GM18526 (cell line): ENCODE data around the gene MGA.

Experiments
- POLR2A ChIP-seq: IDR thresholded peaks from 3 replicates; pipeline ENCODE4 v1.6.1; 2011; ENCODE audit not compliant: insufficient read length; ENCODE audit errors: extremely low read depth

MGA gene

DNA sequence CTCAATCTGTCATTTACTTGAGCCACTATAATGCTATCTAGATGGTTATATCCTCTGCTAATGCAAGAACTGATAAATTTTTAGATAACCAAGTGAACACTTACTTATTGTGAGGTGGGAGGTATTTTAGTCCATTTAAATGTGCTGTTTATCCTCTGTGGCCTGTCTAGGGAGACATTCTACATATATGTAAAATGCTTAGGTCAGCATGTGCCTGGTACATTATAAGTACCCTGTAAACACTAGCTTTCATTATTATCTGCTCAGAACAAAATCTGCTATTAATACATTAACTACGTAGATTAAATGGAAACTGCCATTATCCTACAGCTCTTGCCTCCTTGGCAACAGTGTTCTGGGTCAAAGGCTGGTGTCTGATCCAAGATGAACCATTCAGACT, 72.3 kb downstream of the MGA start:
- TF ChIP-seq POLR2A: no peak

DNA sequence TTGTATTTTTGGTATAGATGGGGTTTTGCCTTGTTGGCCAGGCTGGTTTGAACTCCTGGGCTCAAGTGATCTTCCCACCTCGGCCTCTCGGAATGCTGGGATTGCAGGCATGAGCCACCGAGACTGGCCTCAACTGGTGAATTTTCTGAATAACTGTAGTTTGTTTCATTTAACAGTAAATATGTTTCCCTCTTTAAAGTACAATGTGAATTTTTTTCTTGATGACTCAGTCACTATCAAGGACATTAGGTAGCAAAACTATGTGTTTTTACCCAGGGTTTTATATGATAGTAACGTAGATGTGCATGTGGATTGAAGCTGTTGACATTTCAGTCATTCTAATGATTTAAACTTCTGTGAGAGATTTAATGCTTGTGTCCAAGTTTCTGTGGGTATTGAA, 73.9 kb downstream of the MGA start:
- TF ChIP-seq POLR2A: no peak

DNA sequence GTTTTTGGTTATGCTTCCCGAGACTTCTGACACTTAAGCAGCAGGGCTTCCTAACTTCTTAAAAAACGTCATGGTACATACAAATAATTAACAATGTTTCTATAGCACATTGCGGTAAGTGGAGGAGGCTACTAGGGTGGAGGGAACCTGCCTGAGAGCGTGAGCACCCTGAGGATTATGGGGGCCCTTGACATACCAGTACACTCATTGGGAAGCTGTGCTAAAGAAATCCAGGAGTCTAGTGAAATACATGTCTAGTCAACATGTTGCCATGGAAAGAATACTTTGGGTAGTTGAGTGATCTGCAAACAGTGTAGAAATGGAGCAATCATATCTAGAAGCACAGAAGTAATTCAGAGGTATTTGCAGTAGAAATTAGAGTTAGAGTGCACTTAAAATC, 74.8 kb downstream of the MGA start:
- no peak for TF ChIP-seq POLR2A

DNA sequence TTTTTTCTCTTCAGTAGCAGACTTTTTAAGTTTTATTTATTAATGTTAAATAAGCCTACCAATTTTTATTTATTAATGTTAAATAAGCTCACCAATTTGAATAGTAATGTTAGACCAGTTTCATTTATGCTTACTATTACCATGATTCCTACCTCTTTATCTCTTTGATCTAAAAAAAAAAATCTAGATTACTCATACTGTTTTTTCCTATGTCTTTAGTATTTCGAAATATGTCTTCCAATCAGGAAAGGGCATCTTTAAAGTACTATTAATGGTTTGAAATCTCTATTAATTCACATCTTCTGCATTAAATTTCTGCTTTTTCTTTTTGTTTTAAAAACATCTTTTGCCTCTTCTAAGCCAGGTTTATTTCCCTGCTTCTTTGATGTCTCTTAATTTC, 86.6 kb downstream of the MGA start:
- no peak for TF ChIP-seq POLR2A

DNA sequence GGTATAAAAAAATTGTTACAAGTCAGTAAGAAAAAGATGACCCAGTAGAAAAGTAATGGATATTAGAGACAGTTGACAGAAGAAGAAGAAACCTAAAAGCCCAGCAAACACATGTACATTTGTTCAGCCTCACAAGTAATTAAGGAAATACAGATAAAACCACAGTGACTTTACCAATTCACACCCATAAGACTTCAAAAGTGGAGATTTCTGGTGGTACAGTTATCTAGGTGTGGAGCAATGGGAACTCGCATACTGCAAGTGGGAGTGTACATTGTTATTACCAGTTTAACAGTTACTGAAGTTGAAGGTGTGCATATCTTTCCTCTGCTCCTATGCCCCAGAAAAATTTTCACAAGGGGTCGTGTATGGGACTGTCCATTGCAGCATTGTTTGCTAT, 96.0 kb downstream of the MGA start:
- no peak for TF ChIP-seq POLR2A

DNA sequence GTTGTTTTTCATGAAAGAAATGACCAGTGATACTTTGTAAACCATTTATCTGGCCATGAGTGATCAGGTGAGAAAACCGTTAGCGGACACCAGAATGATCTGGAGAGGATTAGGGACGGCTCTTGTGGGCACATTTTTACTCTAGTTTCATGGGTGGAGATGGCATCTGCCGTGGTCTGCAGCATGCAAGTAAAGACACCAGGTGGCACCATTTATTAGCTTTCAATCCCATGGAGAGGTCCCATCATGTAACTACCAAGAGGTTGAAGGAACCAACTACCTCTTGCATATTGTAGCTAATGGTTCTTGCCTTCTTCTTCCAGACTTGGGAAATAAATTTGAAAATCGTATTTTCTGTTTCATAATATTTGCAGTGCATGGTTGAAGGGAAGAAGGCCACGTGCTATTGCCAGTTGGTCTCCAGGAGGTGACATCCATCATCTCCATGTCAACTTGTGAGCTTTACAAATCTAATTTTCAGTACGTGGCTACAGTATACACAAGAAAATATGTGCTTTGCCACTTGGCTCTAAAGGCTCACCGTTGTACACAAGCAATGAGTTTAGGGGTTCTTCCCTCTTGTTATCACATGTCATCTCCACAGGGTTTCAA, 112.6 kb downstream of the MGA start:
- no peak for TF ChIP-seq POLR2A

DNA sequence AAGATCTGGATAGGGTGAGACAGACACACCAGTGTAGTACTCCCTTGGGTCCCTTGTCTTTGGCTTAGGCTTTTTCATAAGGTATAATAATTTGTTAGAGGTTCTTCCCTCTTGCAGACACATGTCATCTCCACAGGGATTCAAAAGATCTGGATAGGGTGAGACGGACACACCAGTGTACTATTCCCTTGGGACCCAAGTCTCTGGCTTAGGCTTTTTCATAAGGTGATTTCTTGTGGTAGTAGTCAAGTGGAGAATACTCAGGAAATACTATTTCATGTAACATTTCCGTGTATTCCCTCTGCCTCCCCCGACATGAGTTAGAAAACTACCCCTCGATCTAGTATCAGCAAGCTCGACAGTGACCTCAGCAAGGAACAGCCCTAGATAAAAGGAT, 113.1 kb downstream of the MGA start:
- TF ChIP-seq POLR2A: no peak

DNA sequence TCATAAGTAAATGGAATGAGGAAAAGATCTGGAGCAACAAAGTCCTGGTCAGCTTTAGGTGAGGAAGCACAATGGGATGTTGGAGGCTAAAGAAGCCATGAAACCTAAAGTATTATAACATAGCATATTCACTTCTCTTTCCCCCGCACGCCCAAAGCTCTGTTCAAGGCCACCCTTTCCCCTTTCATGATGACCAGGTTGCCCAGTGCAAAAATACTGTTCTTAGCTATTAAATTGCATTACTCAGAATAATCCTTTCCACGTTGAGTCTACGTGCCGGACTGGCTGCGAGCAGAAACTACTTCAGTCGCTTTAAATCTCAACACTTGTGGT, 113.5 kb downstream of the MGA start:
- no peak for TF ChIP-seq POLR2A

DNA sequence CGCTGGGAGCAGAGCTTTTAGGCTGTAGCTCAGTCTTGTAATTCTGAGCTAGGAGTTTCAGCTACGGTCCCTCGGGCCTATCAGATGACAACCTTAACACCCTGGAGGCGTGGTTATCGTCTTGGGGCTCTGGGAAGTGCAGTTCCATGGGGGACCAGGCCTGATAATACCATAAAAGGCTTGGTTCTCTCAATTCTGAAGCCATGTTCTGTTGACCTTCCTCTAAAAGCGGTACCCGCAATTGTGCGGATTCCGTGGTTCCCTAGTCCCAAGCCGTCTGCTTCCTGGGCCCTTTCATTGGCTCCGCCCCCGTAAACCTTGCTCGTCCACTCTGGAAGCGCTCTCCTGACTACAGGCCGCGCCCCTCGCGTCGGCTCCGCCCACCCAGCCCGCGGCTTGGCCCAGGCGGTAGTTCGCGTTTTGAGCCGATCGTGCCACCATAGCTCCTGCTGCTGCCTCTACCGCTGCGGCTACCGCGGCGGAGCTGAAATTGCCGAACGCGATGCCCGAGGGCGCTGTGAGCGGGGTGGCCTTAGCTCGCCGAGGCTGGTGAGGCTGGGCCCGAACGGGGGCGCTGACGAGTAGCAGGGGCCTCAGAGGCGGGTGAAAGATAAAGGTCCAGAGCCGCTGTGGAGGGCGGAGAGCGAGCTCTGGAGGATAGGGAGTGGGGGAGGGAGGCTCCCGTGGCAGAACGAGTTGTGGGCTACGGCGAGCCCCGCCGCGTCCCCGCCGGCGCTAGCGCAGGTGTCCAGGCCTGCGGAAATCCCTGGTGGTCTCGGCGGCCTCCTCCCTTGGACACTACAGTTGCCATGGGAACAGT, 114.1 kb downstream of the MGA start, which contains the start of gene MAPKBP1:
TSS of gene MAPKBP1 (plus strand) at position 423 of the 820 bp plus-strand sequence. CDS start 792 bp downstream, outside the sequence.
- peak; percentile 63 for TF ChIP-seq POLR2A

DNA sequence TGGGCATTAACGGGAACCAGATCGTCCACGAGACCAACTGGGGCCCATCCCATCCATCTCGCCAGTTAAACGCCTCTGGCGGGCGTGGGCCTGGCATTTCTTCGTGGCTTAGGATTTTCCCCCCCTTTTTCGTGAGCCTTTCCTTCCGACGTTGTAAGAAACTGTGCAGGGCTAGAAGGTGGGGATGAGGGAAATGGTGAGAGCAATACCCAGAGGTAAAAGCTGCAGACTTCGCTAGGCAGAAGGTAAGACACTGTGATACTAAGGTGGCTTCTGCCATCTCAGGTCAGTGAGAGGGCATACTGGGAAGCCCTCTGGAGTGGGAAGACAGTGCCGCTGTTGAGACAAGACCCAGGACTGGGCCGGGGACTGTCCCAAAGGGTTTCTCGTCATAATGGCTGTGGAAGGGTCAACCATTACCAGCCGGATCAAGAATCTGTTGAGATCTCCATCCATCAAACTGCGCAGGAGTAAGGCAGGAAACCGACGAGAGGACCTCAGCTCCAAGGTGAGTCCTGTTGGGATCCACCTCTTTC, 114.7 kb downstream of the MGA start:
- TF ChIP-seq POLR2A: no peak

DNA sequence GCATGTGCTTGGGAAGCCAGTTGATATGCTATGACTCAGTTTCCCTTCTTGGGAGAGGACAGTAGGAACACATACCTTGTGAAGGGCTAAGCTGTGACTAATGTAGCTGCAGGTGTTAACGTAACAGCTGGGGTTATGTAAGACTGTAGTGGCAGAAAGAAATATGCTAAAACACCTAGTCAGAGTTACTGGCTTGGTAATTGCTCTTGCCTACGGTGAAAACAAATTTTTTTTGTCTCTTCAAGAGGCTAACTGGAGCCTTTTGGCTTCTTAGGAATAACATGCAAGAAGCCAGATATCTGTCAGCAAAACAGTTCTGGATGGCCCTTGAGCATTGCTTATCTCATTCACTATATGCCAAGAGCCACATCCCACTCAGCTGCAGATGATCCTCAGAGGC, 115.4 kb downstream of the MGA start:
- no peak for TF ChIP-seq POLR2A

DNA sequence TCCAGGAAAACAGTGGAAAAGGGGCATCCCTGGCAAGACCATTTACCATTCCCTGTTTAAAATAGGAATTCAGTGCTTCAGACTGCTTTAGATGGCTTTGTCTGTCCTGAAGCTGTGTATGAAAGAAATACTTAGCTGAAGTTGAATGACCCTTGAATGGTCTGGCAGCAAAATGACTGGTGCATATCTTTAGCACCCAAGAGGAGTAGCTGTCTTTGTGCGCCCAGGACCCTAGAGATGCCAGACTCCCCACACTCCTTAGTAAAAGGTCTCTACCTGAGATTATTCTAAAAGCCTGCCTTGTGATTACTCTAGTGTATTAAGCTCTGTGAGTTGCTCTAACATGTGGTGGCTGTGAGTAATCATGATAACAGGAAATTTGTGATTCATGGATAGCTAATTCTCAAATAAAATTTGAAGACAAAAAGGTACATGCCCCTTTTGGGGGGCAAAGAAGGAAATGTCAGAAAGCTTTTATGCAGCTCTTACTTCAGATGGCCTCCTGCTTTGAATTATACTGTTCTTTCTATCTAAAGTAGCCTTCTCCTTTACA, 117.3 kb downstream of the MGA start:
- TF ChIP-seq POLR2A: no peak

DNA sequence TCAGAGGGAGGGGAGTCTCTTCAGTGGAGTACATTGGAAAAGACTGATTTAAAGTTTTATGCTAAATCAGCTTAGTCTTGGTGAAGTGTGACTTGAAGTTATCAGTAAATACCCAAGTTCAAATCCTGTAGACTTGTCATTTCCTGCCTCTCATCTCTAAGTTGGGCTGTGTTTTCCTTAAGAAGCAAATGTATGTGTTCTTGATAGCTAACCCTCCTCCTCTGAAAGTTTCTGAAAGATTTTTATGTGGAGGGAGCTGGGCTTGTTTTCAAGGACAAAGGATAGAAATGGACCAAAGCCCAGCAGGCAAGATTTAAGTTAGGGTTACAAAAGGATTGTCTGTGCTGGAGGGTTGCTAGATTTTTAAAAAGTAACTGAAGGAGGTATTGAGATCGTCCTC, 118.3 kb downstream of the MGA start:
- no peak for TF ChIP-seq POLR2A

DNA sequence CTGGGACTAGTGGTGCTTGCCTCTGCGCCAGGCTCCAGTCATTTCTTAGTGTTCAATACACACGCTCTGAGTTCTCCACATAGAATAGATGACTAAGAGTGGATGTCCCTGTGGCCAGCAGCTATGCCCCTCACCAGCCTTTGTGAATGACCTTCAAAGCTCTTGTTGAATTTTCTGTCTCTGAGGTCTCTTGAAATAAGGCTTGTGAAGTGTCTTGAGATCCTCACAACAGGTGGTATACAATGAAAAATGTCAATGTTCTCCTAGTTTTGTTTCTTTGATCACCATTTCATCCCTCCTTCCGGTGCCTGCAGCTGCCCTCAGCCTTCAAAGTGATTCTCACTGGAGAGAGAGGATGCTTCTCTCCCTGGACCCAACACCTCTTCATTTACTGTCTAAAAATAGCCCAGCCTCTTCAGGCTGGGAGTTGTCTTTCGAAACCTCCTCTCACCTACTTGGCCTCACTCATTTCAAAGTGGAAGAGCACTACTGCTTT, 119.5 kb downstream of the MGA start:
- no peak for TF ChIP-seq POLR2A

DNA sequence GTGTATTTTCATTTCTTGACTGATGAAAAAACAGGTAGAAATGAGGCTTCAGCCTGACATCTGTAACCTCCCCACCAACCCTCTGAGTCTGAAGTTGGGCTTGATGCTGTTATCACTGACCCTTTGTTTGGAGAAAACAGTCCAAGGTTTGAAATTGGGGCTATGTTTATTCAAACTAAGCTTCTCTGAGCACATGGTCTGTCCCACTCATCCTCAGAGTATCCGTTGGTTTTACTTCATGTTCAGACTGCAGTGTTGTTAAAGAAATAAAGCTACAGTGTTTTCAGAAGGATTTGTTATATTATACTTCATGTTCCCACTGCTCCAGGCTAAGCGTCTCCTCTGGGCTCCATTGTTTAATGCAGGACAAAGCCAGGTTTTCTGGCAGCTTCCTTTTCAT, 120.1 kb downstream of the MGA start:
- no peak for TF ChIP-seq POLR2A

DNA sequence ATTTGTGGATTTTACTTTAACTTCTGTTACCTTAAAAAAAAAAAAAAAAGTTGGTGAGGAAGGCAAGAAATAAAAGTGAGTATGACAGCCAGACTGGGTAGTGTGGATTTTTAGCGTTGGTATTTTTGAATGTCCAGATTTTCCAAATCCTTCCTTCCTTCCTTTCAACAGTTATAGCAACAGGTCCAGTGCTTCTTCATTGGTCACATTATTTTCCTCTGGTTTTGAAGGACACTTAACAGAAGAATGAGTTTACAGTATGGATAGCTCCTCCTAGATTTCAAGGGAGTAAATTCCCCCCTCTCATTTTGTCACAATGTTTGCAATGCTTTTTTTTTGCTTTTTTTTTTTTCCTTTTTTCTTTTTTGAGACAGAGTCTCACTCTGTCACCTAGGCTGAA, 120.5 kb downstream of the MGA start:
- no peak for TF ChIP-seq POLR2A

DNA sequence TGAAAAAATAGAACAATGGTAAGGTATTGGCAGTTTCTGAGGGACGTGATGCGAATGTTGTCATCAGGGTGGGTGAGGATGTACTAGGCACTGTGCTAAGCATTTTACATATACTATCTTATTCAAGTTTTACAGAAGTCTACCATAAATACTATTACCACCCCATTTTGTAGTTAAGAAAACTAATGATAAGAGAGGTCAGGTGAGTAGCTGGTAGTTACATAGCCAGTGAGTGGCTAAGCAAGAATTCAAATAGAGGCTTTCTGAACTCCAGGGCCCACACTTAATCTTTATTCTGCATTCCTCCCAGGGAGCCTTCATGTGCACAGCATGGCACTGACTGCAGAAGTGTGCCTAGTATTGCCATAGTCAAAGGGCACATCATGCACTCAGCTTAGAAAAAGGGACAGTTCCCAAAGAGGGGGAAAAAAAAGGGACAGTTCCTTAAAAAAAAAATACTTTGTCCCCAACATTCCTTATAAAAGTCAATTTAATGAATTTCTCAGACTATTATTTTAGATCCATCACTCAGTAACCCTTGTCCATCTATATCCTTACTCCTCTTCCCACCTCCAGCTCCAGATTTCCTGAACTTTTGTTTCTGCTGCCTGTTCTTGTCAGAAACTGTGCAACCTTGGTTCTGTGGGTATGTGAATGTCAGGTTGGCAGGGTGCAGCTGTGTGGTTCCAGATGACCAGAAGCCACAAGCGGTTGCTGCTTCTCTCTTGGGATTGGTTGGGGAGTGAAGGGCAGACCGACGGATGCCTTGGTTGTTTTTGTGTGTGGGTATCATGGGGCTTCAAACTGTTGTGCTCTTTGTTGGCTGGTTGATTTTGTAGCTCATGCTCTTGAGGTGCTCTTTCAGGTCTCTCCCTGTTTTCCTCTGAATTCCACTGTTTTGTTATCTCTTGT, 122.4 kb downstream of the MGA start:
- TF ChIP-seq POLR2A: no peak
